ENCODE results near the gene PRPF39. TPM values are rescaled to one million over a fixed set of nuclear protein-coding genes. Genes with fewer than 3 reads are reported as not detected.
"Not testable (repeated sequence)": the region's sequence is repeated elsewhere in the genome, so short reads cannot be mapped to it uniquely, and the experiment has no call there.

PRPF39 gene
- total RNA-seq, 1 donor from 2014 or later = 47.8 TPM

DNA sequence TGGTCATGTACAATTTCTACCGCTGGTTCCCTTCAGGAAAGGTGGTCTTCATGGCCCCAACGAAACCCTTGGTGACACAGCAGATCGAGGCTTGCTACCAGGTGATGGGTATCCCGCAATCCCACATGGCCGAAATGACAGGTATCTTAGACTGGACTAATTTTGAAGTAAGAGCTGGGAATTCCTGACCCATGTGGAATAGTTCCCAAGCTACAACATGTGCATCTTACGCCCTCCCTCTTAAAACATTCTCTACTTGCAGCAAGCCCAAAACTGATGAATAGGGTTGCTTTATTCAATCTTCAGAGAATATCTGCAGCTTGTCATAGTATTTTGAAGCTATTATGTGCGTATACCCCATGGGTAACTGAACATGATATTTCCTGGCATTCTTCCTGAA lies 52.5 kb downstream of the PRPF39 start:
- Mint-ChIP-seq H3K4me3 (ENCODE audit: unreplicated experiment) (peak overlapping the region; percentile 100), H3K27me3 (ENCODE audit: unreplicated experiment) (peaks cover 7% of the 10 kb centered on the region), H3K36me3 (ENCODE audit: low read depth, unreplicated experiment) (peaks cover 6% of the 10 kb centered on the region), H3K27ac (ENCODE audit: unreplicated experiment) (peak overlapping the region; percentile 88), H3K4me1 (ENCODE audit: unreplicated experiment) (peaks cover 28% of the 10 kb centered on the region), H3K9me3 (ENCODE audit: unreplicated experiment) (no peaks in the 10 kb centered on the region)
- TF ChIP-seq, protein P1, sequence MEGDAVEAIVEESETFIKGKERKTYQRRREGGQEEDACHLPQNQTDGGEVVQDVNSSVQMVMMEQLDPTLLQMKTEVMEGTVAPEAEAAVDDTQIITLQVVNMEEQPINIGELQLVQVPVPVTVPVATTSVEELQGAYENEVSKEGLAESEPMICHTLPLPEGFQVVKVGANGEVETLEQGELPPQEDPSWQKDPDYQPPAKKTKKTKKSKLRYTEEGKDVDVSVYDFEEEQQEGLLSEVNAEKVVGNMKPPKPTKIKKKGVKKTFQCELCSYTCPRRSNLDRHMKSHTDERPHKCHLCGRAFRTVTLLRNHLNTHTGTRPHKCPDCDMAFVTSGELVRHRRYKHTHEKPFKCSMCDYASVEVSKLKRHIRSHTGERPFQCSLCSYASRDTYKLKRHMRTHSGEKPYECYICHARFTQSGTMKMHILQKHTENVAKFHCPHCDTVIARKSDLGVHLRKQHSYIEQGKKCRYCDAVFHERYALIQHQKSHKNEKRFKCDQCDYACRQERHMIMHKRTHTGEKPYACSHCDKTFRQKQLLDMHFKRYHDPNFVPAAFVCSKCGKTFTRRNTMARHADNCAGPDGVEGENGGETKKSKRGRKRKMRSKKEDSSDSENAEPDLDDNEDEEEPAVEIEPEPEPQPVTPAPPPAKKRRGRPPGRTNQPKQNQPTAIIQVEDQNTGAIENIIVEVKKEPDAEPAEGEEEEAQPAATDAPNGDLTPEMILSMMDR (IDR thresholded peaks at IDR 0.05; ENCODE audit: unreplicated experiment) = no peak
- DNase-seq (ENCODE audit: low spot score) = no peak

DNA sequence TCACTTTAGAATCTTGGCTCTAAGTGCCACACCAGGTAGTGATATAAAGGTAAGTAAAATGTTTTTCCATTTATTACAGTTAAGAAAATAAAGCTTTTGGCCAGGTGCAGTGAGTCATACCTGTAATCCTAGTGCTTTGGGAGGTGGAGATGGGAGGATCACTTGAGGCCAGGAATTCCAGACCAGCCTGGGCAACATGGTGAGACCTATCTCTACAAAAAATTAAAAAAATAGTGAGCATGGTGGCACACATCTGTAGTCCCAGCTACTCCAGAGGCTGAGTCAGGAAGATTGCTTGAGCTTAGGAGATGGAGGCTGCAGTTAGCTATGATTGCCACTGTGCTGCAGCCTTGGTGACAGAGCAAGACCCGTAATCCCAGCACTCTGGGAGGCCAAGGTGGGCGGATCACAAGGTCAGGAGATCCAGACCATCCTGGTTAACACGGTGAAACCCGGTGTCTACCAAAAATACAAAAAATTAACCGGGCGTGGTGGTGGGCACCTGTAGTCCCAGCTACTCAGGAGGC lies 56.8 kb downstream of the PRPF39 start:
- H3K4me3 Mint-ChIP-seq (ENCODE audit: unreplicated experiment) = no peak overlapping the region
- H3K27ac Mint-ChIP-seq (ENCODE audit: unreplicated experiment) = no peak overlapping the region
- no peak for DNase-seq (ENCODE audit: low spot score)
- peaks cover 11% of the 10 kb centered on the region for H3K36me3 Mint-ChIP-seq (ENCODE audit: low read depth, unreplicated experiment)
- H3K9me3 Mint-ChIP-seq (ENCODE audit: unreplicated experiment) = no peaks in the 10 kb centered on the region
- TF ChIP-seq, protein P1 (IDR thresholded peaks at IDR 0.05; ENCODE audit: unreplicated experiment) = no peak
- H3K27me3 Mint-ChIP-seq (ENCODE audit: unreplicated experiment) = peaks cover 4% of the 10 kb centered on the region
- H3K4me1 Mint-ChIP-seq (ENCODE audit: unreplicated experiment) = peaks cover 19% of the 10 kb centered on the region

DNA sequence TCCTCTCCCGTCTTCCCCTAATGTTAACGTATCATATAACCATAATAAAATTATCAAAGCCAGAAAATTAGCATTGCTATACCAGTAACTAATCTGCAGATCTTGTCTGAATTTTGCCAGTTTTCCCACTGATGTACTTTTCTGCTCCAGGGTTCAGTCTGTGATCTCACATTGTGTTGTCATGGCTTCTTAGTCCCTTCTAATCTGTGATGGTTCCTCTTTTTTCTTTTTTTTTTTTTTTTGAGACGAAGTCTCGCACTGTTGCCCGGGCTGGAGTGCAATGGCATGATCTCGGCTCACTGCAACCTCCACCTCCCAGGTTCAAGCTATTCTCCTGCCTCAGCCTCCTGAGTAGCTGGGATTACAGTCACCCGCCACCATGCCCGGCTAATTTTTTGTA lies 58.2 kb downstream of the PRPF39 start:
- not testable (repeated sequence) for H3K9me3 Mint-ChIP-seq (ENCODE audit: unreplicated experiment); H3K27me3 Mint-ChIP-seq (ENCODE audit: unreplicated experiment); H3K4me3 Mint-ChIP-seq (ENCODE audit: unreplicated experiment); H3K27ac Mint-ChIP-seq (ENCODE audit: unreplicated experiment); DNase-seq (ENCODE audit: low spot score)
- Mint-ChIP-seq H3K36me3 (ENCODE audit: low read depth, unreplicated experiment) (peaks cover 11% of the 10 kb centered on the region), H3K4me1 (ENCODE audit: unreplicated experiment) (peaks cover 10% of the 10 kb centered on the region)

DNA sequence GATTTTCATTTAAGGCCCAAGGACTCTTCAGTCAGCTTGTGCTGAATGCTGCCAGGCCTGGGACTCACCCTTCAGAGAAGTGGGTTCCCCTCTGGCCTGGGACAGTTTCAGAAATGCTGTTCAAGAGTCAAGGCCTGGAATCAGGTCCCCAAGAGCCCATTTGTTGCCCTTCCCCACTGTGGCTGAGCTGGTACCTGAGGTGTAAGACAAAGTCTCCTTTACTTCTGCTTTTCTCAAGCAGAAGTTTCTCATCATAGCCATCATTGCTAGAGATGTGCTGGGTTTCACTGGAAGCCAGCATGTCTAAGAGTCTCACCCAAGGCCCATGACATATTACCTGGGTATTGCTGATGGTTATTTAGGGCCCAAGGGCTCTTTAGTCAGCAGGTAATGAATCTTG lies 60.7 kb downstream of the PRPF39 start:
- Mint-ChIP-seq H3K27me3 (ENCODE audit: unreplicated experiment) (peaks cover 3% of the 10 kb centered on the region), H3K9me3 (ENCODE audit: unreplicated experiment) (no peaks in the 10 kb centered on the region), H3K4me3 (ENCODE audit: unreplicated experiment) (no peak overlapping the region), H3K4me1 (ENCODE audit: unreplicated experiment) (no peaks in the 10 kb centered on the region), H3K27ac (ENCODE audit: unreplicated experiment) (no peak overlapping the region), H3K36me3 (ENCODE audit: low read depth, unreplicated experiment) (peaks cover 14% of the 10 kb centered on the region)
- TF ChIP-seq, protein P1 (IDR thresholded peaks at IDR 0.05; ENCODE audit: unreplicated experiment) = no peak
- DNase-seq (ENCODE audit: low spot score) = no peak

DNA sequence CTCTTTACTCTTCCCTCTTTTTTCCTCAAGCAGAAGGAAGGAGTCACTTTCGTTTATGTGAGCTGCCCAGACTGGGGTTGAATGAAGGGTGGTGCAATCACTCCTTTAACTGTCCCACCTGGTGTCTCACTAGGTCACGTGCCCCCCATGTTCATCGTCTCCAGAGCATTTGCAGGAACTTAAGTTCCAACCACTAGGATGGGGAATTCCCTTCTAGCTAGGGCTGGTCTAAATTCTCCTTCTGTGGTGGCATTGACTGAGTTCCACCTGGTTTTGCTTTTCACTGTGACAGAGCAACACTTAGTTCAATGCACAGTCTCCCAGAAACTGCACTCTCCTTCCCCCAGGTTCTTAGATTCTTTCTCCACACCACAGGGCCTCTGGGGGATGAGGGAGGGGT lies 61.3 kb downstream of the PRPF39 start:
- TF ChIP-seq, protein P1 (IDR thresholded peaks at IDR 0.05; ENCODE audit: unreplicated experiment) = no peak
- no peak for DNase-seq (ENCODE audit: low spot score)
- Mint-ChIP-seq H3K27ac (ENCODE audit: unreplicated experiment) (no peak overlapping the region), H3K27me3 (ENCODE audit: unreplicated experiment) (peaks cover 3% of the 10 kb centered on the region), H3K4me1 (ENCODE audit: unreplicated experiment) (no peaks in the 10 kb centered on the region), H3K36me3 (ENCODE audit: low read depth, unreplicated experiment) (peaks cover 14% of the 10 kb centered on the region), H3K4me3 (ENCODE audit: unreplicated experiment) (peak overlapping the region; percentile 21), H3K9me3 (ENCODE audit: unreplicated experiment) (no peaks in the 10 kb centered on the region)

Measured in endothelial cell (in vitro differentiated cells).